GM18873 (cell line): ENCODE data around the gene UBC.
A peak's percentile ranks its signal among the peaks of the same experiment; 100 is the strongest.

ENCODE experiments used
- ATAC-seq: cut with Tn5 transposase; IDR thresholded peaks from one replicate; pipeline ENCODE4 v1.9.1; 2021; ENCODE audit warnings: mild to moderate bottlenecking, moderate library complexity, moderate number of reproducible peaks; ENCODE audit not compliant: unreplicated experiment, low FRiP score

The UBC gene

GRCh38 chr12:124914392-124915238, at the start of gene UBC:
TSS of gene UBC (minus strand) at chr12:124914650. CDS start at chr12:124913771, 879 bp downstream.
- ATAC-seq = peak; percentile 30

GRCh38 chr12:124963211-124963610, 48.8 kb upstream of the UBC start:
- ATAC-seq = no peak

DNA sequence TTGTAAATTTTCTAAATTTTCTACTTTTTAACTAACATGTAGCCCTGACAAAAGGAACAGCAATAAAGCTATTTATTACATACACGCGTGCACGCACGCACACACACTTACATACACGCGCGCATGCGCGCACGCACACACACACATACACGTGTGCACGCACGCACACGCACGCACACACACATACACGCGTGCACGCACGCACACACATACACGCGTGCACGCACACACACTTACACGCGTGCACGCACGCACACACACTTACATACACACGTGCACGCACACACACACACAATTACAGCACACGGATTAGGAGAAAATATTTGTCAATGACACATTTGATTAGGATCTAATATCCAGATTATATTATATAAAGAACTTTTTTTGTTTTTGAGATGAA, 46.6 kb upstream of the UBC start:
- no peak for ATAC-seq

- ATAC-seq = no peak
Observed at GRCh38 chr12:124956571-124956970, 42.1 kb upstream of the UBC start.

DNA sequence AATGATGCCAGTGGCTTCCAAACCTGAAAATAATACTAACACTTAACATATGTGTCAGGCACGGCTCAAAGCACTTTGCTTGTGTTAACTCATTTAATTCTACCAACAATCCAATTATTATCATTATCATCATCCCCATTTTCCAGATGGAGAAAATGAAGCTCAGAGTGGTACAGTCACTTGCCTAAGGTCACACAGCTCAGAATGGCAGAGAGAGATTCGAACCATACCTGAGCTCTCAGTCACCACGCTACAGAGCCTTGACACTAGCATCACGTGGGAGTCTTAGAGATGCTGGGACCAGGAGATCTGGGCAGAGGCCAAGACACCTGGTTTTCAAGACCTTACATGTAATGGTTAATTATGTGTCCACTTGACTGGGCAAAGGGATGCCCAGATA, 40.3 kb upstream of the UBC start:
- ATAC-seq = no peak

DNA sequence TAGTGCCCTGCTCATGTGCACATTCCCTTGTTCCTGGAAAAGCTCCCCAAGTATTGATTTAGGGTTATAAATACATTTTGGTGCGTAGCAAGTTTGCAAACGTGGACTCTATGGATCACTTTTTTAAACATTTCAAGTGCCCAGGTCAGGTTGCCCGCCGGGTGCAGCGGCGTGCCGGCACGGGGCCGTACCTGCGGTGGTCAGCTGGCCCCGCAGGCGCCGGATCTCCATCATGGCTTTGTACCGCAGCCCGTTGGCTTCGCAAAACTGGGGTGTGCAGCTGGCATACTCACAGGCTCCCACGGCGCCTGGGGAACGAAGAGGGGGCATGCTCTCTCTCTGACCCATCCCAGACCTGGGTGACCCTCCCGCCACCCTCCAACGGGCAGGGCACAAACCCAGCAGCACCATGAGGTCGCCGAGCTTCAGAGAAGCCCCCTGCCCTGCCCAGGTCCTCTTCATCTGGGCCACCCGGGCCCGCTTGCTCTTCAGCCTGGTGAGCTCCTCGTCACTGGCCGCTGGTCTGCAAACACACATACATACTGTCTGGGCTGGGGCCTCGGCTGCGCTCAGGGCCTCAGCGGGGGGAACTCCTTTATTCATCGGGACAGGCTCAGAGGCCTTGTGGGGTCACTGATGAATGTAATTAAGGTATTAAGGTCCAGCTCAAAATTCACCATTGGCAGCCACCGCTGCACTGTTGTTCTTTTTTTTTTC, 39.4 kb upstream of the UBC start:
- no peak for ATAC-seq

DNA sequence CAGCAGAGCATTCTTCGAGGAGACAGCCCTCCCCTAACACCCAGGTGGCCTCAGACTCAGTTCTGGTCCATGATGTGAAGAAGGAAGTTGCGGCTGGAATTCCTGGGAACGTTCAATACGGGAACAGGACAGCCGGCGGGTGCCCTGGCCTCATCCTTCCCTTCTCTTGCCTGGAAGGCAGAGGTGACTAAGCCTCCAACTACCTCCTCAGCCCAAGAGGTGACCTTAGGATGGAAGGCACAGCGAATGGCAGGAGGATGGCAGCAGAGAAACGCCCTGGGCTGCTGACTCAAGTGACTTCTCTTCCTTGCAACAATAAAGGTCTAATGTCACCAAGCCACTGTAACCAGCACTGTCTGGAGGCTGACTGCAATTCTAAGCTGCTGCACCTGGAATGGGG, 38.4 kb upstream of the UBC start:
- no peak for ATAC-seq

- ATAC-seq = no peak
Observed at GRCh38 chr12:124952295-124952694, 37.8 kb upstream of the UBC start.

DNA sequence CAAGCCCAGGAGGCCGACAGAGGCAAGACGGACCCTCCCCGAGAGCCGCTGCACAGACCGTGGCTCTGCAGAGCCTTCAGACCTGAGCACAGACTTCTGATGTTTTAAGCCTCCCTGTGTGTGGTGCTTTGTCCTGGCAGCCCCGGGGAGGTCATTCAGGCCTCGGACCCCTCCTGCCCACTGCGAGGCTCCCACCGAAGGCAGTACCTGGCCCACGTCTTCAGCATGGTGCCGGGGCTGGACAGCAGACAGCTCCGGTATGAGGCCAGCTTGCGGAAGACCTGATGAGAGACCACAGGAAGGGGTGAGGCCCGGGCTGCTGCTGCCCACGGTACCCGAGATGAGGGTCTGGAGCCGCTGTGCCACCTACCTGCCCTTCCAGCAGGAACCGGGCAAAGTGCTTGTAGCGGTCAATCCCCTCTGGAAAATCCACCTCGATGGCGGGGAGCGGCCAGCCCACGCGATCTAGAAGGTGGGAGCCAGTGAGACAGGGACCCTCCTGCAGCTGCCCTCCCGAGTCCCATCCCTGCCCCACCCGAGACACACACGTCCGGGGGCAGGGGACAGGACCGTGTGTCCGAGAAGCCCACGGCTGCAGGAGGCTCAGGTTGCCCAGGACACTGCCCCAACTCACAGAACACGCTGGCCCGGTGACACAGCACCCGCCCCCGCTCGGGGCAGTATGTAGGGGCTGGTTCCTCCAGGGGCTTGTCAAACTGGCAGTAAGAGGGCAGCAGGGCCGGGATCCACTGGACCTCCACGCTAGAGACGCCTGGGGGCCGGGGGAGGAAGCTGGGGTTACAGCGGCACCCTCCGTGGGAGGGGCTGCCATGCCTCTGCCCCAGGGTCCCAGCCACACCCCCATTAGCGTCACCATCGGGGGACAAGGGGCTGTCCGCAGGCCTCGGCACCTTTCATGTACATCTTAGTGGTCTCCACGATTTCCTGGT, 35.6 kb upstream of the UBC start:
- ATAC-seq = no peak

- no peak for ATAC-seq
Observed at GRCh38 chr12:124949066-124949465, 34.6 kb upstream of the UBC start.

DNA sequence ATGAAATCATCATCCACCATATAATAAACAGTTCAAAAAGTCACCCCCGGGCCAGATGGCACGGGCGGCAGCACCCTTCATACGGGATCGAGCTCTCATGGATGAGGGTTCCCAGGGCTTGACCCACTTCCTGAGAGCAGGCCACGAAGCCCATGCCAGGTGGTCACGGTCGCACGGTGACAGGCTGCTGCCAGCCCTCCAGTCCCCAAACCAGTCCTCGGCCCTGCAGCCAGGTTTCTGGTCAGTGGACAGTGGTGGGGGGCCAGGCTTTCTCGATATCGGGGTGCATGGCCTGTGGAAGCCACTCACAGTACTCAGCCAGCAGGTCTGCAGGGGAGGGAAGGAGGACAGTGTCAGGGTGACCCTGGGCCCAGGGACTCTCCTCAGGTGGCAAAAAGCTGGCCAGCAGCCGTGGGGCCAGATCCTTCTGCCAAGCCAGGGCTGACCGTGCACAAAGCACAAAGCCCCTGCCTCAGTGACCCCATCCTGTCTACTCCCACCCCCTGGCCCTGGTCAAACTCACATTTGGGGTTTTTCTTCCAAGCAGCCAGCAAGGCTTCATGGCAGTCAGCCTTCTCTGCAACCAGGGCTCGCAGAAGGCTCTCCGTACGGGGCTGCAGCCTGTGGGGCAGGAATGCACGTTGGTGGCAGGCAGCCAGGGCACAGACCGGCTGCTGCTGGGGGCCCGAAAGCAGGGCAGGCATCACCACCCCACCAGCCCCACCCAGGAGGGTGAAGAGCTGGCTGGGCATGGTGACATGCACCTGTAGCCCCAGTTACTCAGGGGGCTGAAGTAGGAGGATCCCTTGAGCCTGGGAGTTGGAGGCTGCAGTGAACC, 33.3 kb upstream of the UBC start:
- ATAC-seq = no peak

GRCh38 chr12:124947013-124947412, 32.6 kb upstream of the UBC start:
- no peak for ATAC-seq

DNA sequence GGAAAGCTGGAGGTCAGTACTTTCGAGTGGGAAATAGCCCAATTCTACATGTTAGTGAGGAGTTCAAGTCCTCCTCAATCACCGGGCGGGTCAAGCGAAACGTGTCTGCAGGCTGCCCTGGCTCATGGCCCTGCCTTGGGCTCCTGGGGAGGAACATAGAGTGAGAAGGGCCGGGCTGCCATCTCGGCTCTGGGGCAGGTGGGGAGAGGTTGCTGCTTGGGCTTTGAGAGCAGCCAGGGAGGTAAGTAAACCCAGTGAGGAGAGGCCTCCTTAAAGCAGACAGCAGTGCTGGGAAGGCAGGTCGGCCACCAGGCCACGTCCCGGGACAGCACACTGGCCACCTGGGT, 32.0 kb upstream of the UBC start:
- ATAC-seq = no peak

GRCh38 chr12:124941170-124941527, 26.7 kb upstream of the UBC start:
- ATAC-seq = no peak

DNA sequence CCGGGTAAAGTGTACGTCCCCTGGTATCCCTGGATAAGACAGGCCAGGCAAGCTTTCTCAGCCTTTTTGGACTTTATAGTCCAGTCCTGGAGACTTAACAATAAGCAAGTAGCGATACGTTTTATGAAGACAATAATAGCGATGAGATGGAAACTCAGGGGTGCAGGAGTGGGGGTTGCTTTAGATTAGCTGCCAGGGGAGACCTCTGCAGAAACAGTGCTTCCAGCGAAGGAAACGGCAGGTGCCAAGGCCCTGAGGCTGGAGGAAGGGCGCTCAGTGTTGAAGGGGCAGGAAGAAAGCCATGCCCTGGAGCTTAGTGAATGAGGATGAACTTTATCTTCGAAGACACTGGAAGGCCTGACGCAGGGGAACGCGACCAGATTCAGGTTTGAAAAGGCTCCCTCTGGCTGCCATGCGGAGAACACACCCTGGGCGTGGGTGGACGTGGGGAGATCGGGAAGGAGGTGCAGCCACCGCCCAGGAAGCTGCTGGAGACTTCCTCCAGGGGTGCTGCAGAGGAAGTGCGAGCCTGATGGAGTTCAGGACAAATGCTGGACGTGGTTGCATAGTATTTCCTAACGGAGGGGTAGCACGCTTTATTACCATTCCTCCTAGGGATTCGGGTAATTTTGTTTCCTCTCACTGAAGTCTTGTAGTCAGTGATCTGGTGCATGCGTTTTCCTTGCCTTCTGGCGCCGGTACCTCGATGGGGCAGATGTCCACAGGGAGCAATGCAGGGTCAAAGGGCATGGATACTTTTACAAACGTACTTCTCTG, 26.1 kb upstream of the UBC start:
- peak; percentile 37 for ATAC-seq

GRCh38 chr12:124940143-124940392, 25.6 kb upstream of the UBC start:
- no peak for ATAC-seq

DNA sequence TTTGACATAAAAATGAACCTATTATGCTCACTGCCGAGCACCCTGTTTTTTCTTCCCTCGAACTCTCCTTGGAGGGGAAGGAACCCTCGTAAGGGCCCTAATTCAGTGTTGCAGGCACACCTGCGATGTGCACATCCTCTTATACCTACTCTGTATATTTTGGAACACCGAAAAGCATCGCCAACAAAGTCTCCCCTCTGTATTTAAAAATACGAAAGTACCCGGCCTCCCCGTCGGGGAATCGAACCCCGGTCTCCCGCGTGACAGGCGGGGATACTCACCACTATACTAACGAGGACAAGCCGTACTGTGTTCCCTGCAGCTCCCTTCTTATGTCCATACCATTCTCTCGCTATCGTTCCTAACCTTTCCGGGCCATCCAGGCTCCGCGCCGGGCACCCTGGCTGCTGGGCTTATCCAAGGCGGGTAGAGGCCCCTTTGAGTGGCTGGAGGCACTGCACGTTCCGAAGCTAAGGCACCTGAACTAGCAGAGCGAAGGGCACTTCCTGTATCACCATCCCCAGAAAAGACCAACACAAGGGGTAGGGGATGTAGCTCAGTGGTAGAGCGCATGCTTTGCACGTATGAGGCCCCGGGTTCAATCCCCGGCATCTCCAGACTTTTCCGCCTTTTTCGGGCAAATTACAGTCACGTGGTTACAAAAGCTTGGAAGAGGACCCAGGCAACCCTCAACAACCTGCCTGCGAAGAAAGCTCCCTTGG, 25.1 kb upstream of the UBC start:
- ATAC-seq = peak; percentile 54

- ATAC-seq = peak; percentile 35
Observed at GRCh38 chr12:124939079-124939420, 24.6 kb upstream of the UBC start.

- no peak for ATAC-seq
Observed at GRCh38 chr12:124938587-124938986, 24.1 kb upstream of the UBC start.
